ENCODE data around the gene UBASH3B.

UBASH3B gene

GRCh38 chr11:122647736-122648275 is 7.7 kb upstream of the UBASH3B start:
- no peak overlapping the region for H3K9ac ChIP-seq (ENCODE audit: low read depth, low read length, poor library complexity, severe bottlenecking)
- H3F3A ChIP-seq (ENCODE audit: low read depth) = no peaks in the 10 kb centered on the region
- 0 out of 2 replicates have a peak overlapping the region, but pooled peaks have one; percentile 14 for H2AFZ ChIP-seq (ENCODE audit: low read length)
- H3K27me3 ChIP-seq (ENCODE audit: insufficient read depth, low read length, poor library complexity, severe bottlenecking) = no peaks in the 10 kb centered on the region
- no peaks in the 10 kb centered on the region for H3K79me2 ChIP-seq (ENCODE audit: insufficient read depth, low read length)
- no peaks in the 10 kb centered on the region for H4K20me1 ChIP-seq (ENCODE audit: insufficient read depth, low read length, poor library complexity, severe bottlenecking)
- no peaks in the 10 kb centered on the region for H3K36me3 ChIP-seq (ENCODE audit: insufficient read depth, low read length)
- no peaks in the 10 kb centered on the region for H3K9me3 ChIP-seq (ENCODE audit: insufficient read depth, low read depth, low read length)
- H3K4me3 ChIP-seq (ENCODE audit: low read length, poor library complexity, severe bottlenecking) = no peak overlapping the region
- H3K9me2 ChIP-seq (replicated peaks; ENCODE audit: low read depth, low read length) = no peaks in the 10 kb centered on the region
- TF ChIP-seq CTCF (conservative IDR thresholded peaks at IDR 0.05; ENCODE audit: low read length) (no peak), EZH2phosphoT487 (IDR thresholded peaks at IDR 0.05; ENCODE audit: borderline replicate concordance) (no peak)
- H3K4me1 ChIP-seq (ENCODE audit: insufficient read depth, low read length, poor library complexity, severe bottlenecking) = peaks cover 13% of the 10 kb centered on the region
- H3K4me2 ChIP-seq (ENCODE audit: low read depth, low read length, poor library complexity, severe bottlenecking) = no peak overlapping the region

GRCh38 chr11:122649116-122649515 is 6.4 kb upstream of the UBASH3B start:
- TF ChIP-seq EZH2phosphoT487 (IDR thresholded peaks at IDR 0.05; ENCODE audit: borderline replicate concordance) (no peak), CTCF (conservative IDR thresholded peaks at IDR 0.05; ENCODE audit: low read length) (no peak)
- Histone ChIP-seq H4K20me1 (ENCODE audit: insufficient read depth, low read length, poor library complexity, severe bottlenecking) (no peaks in the 10 kb centered on the region), H3F3A (ENCODE audit: low read depth) (no peaks in the 10 kb centered on the region), H3K4me3 (ENCODE audit: low read length, poor library complexity, severe bottlenecking) (no peak overlapping the region), H3K79me2 (ENCODE audit: insufficient read depth, low read length) (0 out of 2 replicates have a peak, but pooled peaks cover 2% of the 10 kb centered on the region), H3K9me3 (ENCODE audit: insufficient read depth, low read depth, low read length) (no peaks in the 10 kb centered on the region), H3K36me3 (ENCODE audit: insufficient read depth, low read length) (no peaks in the 10 kb centered on the region), H3K4me2 (ENCODE audit: low read depth, low read length, poor library complexity, severe bottlenecking) (no peak overlapping the region), H3K27me3 (ENCODE audit: insufficient read depth, low read length, poor library complexity, severe bottlenecking) (no peaks in the 10 kb centered on the region), H3K9ac (ENCODE audit: low read depth, low read length, poor library complexity, severe bottlenecking) (no peak overlapping the region), H3K9me2 (replicated peaks; ENCODE audit: low read depth, low read length) (no peaks in the 10 kb centered on the region), H3K4me1 (ENCODE audit: insufficient read depth, low read length, poor library complexity, severe bottlenecking) (peaks cover 17% of the 10 kb centered on the region), H2AFZ (ENCODE audit: low read length) (no peak overlapping the region)

- H3K4me2 ChIP-seq (ENCODE audit: low read depth, low read length, poor library complexity, severe bottlenecking) = no peak overlapping the region
- peaks cover under 1% of the 10 kb centered on the region for H3K27me3 ChIP-seq (ENCODE audit: insufficient read depth, low read length, poor library complexity, severe bottlenecking)
- H3F3A ChIP-seq (ENCODE audit: low read depth) = no peaks in the 10 kb centered on the region
- no peak overlapping the region for H3K4me3 ChIP-seq (ENCODE audit: low read length, poor library complexity, severe bottlenecking)
- TF ChIP-seq EZH2phosphoT487 (IDR thresholded peaks at IDR 0.05; ENCODE audit: borderline replicate concordance) (no peak), CTCF (conservative IDR thresholded peaks at IDR 0.05; ENCODE audit: low read length) (no peak)
- peaks cover 17% of the 10 kb centered on the region for H3K79me2 ChIP-seq (ENCODE audit: insufficient read depth, low read length)
- H3K9ac ChIP-seq (ENCODE audit: low read depth, low read length, poor library complexity, severe bottlenecking) = no peak overlapping the region
- no peak overlapping the region for H2AFZ ChIP-seq (ENCODE audit: low read length)
- H3K36me3 ChIP-seq (ENCODE audit: insufficient read depth, low read length) = no peaks in the 10 kb centered on the region
- H4K20me1 ChIP-seq (ENCODE audit: insufficient read depth, low read length, poor library complexity, severe bottlenecking) = no peaks in the 10 kb centered on the region
- H3K4me1 ChIP-seq (ENCODE audit: insufficient read depth, low read length, poor library complexity, severe bottlenecking) = peaks cover 30% of the 10 kb centered on the region
- no peaks in the 10 kb centered on the region for H3K9me3 ChIP-seq (ENCODE audit: insufficient read depth, low read depth, low read length)
- H3K9me2 ChIP-seq (replicated peaks; ENCODE audit: low read depth, low read length) = no peaks in the 10 kb centered on the region
Measured at GRCh38 chr11:122650619-122651018, 4.9 kb upstream of the UBASH3B start.
